Right renal pelvis (tissue), 4 donors: ENCODE data around the gene AVEN. TPM values are rescaled to one million over a fixed set of nuclear protein-coding genes. Genes with fewer than 3 reads are reported as not detected.

Experiments used
- DNase-seq, 4 donors: peaks; one replicate each; pipeline ENCODE4 v3.0.0-alpha.2; 2013; ENCODE audit warnings: low read depth in 4 of 4, low spot score in 3 of 4, missing footprints in 1 of 4
- polyA plus RNA-seq, 4 donors: library from polyadenylated mRNA; unstranded; fragments of 120-200 nt; gene quantifications; one replicate each; pipeline ENCODE4 v1.2.1, GENCODE V29; 2013; ENCODE audit not compliant: insufficient read length in 4 of 4

The AVEN gene
- polyA plus RNA-seq, 4 donors, result 10.7 to 15.9 (median 12.5) TPM

DNA sequence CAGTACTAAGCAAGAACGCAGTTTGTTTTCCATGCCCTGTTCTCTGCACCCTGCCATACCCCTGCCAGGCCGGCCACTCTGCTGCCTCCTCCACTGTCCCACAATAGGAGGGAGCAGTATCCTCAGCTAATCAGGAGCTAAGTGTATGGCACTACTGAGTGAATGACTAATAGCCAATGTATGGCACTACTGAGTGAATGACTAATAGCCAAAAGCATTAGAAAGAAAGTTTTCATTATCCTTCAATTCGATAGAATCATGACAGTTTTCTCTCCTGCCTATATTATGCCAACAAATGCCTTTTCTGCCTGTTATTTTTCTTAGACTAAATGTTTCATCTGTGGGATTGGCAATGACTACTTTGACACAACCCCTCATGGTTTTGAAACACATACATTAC, 178.2 kb downstream of the AVEN start:
- DNase-seq, result no peak

GRCh38 chr15:33859992-33860545, 178.9 kb downstream of the AVEN start:
- DNase-seq, result no peak

DNA sequence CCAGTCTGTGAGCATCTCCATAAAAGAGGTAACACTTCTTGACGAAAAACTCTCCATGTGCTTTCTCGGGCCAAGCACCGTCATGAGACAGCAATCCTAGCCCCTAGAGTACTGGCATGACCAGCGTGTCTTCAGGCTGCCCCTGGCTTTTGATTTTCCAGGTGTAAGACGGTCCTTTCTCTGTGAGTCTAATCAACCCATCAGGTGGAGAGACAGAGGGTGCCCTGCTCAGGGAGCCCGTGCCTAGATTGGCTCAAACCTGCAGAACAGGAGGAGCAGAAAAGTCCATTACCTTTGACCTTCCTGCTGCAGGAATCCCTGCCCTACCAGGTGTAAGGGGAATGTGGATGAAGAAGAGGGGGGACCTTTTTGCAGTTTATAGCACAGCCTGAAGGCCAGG, 180.2 kb downstream of the AVEN start:
- no peak for DNase-seq

DNA sequence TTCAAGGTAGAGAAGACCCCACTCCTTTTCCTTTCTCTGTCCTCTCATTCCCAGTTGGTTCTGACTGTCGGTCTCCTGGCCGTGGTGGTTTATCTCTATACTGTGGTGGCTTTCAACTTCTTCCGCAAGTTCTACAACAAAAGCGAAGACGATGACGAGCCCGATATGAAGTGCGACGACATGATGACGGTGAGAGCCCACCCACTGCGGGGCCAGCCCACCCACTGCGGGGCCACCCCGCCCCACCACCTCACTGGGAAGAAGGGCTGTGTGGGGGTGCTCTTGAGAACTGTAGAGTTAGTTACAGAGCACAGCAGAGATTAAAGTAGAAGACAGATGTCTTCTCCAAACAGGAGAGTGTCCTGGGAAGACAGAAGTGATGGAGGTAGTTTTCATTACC, 181.3 kb downstream of the AVEN start:
- DNase-seq, result no peak

- DNase-seq, result no peak
Observed at GRCh38 chr15:33852570-33852969, 186.4 kb downstream of the AVEN start.

DNA sequence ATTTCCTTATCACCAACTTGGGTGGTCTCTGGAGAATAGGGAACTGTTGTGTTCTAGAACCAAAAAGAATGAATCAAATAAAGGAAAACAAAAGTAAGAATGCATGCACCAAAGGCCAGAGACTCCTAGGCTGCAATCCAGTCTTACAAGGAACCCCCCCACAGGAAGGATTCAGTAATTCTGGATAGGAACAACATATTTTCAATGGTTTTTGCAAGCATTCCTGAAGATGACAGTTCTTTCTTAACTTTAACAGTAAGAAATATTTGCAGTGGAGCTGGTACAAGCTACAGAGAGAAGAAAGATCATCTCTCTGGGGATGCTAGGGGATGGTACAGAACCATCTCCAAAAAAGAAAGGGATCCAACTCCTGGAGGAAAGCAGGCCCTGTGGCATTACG, 186.9 kb downstream of the AVEN start:
- DNase-seq, result no peak

DNA sequence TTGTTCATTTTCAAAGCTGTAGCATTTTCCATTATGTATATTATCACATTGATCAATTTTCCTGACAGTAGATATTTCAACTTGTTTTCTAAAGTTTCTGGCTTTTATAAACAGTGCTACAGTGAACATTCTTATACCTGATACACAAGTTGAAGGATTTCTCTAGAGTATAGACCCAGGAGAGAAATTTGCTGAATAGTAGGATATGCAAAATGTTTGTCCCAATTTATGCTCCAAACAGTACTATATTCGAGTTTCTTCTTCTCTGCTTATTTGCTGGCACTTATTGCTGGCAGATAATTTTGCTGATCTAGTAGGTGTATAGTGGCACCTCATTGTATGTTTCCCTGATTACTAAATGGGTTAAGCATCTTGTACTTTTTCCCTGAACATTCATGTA, 187.9 kb downstream of the AVEN start:
- DNase-seq, result no peak

DNA sequence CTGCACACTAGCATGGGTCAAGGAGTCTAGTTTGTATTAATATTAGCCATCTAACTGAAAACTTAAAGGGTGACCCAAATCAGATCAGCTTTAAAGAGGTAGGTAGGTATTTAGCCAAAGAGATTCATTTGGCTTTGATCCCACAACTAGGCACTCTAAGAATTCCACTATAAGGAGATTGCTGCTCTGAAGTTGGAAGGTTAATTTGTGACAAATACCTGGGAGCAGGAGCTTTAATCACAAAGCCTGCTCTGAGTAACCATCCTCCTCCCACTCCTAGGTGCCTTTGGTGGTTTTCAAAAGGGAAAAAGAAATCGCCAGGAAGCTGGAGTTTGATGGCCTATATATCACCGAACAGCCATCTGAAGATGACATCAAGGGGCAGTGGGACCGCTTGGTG, 191.0 kb downstream of the AVEN start:
- DNase-seq, result no peak

DNA sequence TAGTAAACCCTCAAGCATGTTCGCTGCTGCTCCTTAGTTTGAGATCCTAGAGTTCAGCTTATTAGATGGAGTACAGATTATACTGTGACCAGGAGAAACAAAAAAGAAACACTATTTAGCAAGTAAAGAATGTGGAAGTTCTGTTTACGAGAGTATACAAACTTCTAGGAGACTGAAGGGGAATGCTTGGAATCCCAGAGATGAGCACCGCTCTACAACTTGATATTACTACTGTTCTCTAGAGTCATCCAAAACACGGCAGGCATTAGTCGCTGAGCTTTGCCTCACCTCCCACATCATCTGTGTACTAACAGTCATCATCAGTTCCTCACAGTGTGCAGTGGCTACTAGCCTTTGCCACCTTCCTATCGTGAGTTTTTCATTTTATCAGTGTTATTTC, 192.1 kb downstream of the AVEN start:
- DNase-seq, result no peak

GRCh38 chr15:33846142-33846541, 192.9 kb downstream of the AVEN start:
- no peak for DNase-seq

- DNase-seq, result no peak
Observed at GRCh38 chr15:33844597-33844996, 194.4 kb downstream of the AVEN start.

GRCh38 chr15:33844186-33844585, 194.8 kb downstream of the AVEN start:
- no peak for DNase-seq

DNA sequence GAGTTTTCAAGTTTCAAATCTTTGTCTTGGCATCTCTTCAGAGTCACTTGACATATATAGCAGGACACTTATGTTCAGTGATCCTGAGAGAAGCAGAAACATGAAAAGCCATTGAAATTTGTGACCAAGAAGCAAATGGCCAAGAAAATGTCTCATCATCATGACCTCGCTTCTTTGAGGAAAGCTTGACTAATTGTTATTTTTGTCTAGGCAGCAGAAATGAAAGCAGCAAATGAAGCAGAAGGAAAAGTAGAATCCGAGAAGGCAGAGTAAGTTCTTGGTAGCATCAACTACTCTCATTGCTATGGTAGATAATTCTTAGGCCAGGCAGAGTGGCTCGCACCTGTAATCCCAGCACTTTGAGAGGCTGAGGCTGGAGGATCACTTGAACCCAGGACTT, 198.4 kb downstream of the AVEN start:
- no peak for DNase-seq

GRCh38 chr15:33839540-33839939, 199.5 kb downstream of the AVEN start:
- no peak for DNase-seq

DNA sequence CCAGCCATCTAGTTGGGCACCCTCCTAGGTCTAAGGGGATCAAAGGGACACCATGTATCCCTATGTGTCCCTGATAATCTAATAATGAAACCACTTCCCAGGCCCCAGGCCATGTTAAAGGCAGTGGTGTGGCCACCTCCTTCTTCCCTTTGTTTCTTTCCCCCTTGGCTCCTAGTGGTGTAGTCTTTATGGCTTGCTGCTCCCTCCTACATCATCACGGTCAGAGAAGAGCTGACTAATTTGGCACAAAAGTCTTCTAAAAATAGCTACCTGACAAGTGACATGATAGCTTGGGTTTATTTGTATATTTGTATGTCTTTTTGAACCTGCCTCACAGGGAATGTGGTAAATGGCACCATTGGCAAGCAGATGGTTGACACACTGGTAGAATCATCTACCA, 201.7 kb downstream of the AVEN start:
- DNase-seq, result no peak

DNA sequence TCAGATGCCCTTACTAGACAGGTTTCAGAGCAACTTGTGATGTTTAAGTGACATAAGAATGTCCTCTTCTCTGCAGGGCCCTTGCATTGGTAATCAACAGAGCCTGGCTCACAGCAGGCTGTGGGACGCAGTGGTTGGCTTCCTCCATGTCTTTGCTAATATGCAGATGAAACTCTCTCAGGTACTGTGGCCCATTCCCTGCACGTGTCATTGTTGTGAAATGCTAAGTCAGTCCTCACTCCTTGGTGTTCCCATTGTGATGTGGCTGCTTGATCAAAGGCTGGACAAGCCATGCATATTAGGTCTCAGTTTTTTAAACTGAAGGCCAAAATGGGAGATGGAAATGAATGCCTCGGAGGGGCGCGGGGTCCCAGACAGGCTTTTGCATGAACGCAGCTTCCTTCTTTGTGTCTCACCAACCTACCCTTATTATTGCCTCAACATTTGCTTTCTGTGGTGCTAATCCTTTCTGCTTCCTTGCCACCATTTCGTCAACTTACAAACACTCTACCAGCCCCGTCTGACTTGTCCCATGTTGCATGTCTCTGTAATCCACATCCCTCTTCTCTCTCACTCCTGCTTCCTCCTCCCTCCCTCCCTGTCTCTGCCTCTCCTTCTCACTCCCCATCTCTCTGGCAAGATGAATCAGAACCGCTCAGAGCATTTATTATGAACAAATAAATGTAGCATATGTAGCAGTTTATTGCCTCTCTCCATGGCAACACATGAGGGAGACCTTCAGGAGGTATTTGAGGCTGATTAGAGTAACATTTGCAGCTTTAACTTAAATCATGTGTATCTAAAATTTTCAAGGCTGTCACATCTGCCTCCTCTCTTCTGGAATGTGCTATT, 203.9 kb downstream of the AVEN start:
- DNase-seq, result no peak

DNA sequence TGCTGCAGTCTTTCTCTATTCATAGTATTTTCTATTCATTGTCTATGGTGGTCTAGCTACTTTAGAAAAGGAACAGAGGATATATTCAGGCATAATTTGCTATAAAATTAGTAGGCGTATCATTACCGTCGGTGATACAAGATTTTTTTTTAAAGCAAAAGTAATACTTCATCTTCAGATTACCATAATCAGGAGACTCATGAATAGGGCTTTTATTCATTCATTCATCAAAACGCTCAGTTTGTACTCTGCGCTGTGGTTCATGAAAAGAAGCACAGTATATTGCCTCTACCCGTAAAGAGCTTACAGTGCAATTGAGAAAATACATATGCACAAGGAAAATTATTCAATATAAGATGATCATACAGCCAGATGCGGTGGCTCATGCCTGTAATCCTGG, 207.4 kb downstream of the AVEN start:
- no peak for DNase-seq

DNA sequence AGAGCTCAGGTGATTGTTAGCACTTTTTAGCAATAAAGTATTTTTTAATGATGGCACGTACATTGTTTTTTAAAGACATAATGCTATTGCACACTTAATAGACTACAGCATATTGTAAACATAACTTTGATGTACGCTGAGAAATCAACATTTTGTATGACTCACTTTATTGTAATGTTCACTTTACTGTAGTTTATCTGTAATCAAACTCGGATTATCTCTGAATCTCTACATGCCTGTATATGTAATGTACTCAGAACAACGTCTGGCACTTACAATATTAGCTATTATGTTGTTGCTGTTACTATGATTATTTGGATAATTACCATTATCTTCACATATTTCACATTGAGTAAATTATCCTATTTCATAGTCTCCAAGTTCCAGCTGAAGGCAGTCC, 208.7 kb downstream of the AVEN start:
- no peak for DNase-seq

- DNase-seq, result no peak
Observed at GRCh38 chr15:33826201-33826600, 212.8 kb downstream of the AVEN start.

- no peak for DNase-seq
Observed at GRCh38 chr15:33825453-33825852, 213.6 kb downstream of the AVEN start.

GRCh38 chr15:33823119-33823518, 215.9 kb downstream of the AVEN start:
- DNase-seq, result no peak

- DNase-seq, result no peak
Observed at GRCh38 chr15:33822479-33822878, 216.5 kb downstream of the AVEN start.
